GM23248 (cell line): Measurements from ENCODE around the gene LPAR1. TPM values are rescaled to one million over a fixed set of nuclear protein-coding genes. Genes with fewer than 3 reads are reported as not detected.
A peak's percentile ranks its signal among the peaks of the same experiment; 100 is the strongest.

Experiments used
- DNase-seq: peaks from one replicate; pipeline ENCODE4 v3.0.0-alpha.2; 2015
- H2AFZ ChIP-seq: fragments of 200-600 bp; sonication (generic); 2 replicates; pipeline ENCODE4 v1.6.1; 2016; ENCODE audit warnings: antibody characterized with exemption
- H3F3A ChIP-seq: fragments of 200-600 bp; sonication (generic); 2 replicates; pipeline ENCODE4 v1.6.1; 2016; ENCODE audit warnings: mild to moderate bottlenecking, antibody characterized with exemption, mixed run types; ENCODE audit not compliant: insufficient read depth
- H3K27ac ChIP-seq: fragments of 200-600 bp; sonication (generic); 2 replicates; pipeline ENCODE4 v1.5.1; 2016; ENCODE audit warnings: mild to moderate bottlenecking
- H3K27me3 ChIP-seq: fragments of 200-600 bp; sonication (generic); replicated peaks from 2 replicates; pipeline ENCODE4 v1.6.1; 2016; ENCODE audit warnings: mild to moderate bottlenecking; ENCODE audit not compliant: insufficient read depth
- H3K36me3 ChIP-seq: fragments of 200-600 bp; sonication (generic); 2 replicates; pipeline ENCODE4 v1.6.1; 2016; ENCODE audit warnings: low read depth, mild to moderate bottlenecking
- H3K4me1 ChIP-seq: fragments of 200-600 bp; sonication (generic); 2 replicates; pipeline ENCODE4 v1.6.1; 2016; ENCODE audit warnings: mild to moderate bottlenecking; ENCODE audit not compliant: insufficient read depth
- H3K4me2 ChIP-seq: fragments of 200-600 bp; sonication (generic); one replicate; pipeline ENCODE4 v1.6.1; 2016; ENCODE audit warnings: mild to moderate bottlenecking; ENCODE audit not compliant: unreplicated experiment
- H3K4me3 ChIP-seq: fragments of 200-600 bp; sonication (generic); 2 replicates; pipeline ENCODE4 v1.5.1; 2016; ENCODE audit warnings: mild to moderate bottlenecking
- H3K79me2 ChIP-seq: fragments of 200-600 bp; sonication (generic); 2 replicates; pipeline ENCODE4 v1.6.1; 2016; ENCODE audit warnings: mild to moderate bottlenecking; ENCODE audit not compliant: insufficient read depth
- H3K9ac ChIP-seq: fragments of 200-600 bp; sonication (generic); 2 replicates; pipeline ENCODE4 v1.6.1; 2016; ENCODE audit warnings: mild to moderate bottlenecking
- H3K9me2 ChIP-seq: fragments of 200-600 bp; sonication (generic); 2 replicates; pipeline ENCODE4 v1.6.1; 2016; ENCODE audit warnings: mixed run types, mild to moderate bottlenecking, moderate library complexity; ENCODE audit not compliant: insufficient read depth
- H3K9me3 ChIP-seq: fragments of 200-600 bp; sonication (generic); one replicate; pipeline ENCODE4 v1.6.1; 2017; ENCODE audit warnings: low read depth
- H4K20me1 ChIP-seq: fragments of 200-600 bp; sonication (generic); 2 replicates; pipeline ENCODE4 v1.6.0; 2016; ENCODE audit not compliant: insufficient read depth
- EZH2 ChIP-seq: fragments of 200-600 bp; sonication (generic); IDR thresholded peaks from 2 replicates; pipeline ENCODE4 v1.6.1; 2018; ENCODE audit warnings: antibody characterized with exemption, mild to moderate bottlenecking; ENCODE audit not compliant: insufficient read depth, poor library complexity, severe bottlenecking
- EZH2phosphoT487 ChIP-seq: fragments of 200-600 bp; sonication (generic); IDR thresholded peaks from 2 replicates; pipeline ENCODE4 v1.6.1; 2018; ENCODE audit warnings: antibody characterized with exemption, moderate library complexity, mild to moderate bottlenecking, low read depth; ENCODE audit not compliant: insufficient read depth
- WGBS, 2 experiments: methylation state at CpG; one replicate each; pipeline ENCODE4 v1.1.6; 2015 to 2017; ENCODE audit warnings: low lambda C conversion rate in 2 of 2, low coverage in 1 of 2; ENCODE audit errors: missing lambda C conversion rate in 2 of 2; 5-methylcytosine and 5-hydroxymethylcytosine counted together
- in situ Hi-C: fragments of 300-500 bp; cut with MboI; formaldehyde crosslinking; loops from 2 replicates; pipeline ENCODE4 v1.15.0; 2020
- polyA plus RNA-seq: library from polyadenylated mRNA; unstranded; fragments of >200 nt; fragmentation: Nextera tagmentation; extraction: Ambion mirVana; gene quantifications from 2 replicates; pipeline ENCODE4 v1.2.1, GENCODE V29; 2016
- total RNA-seq: library from RNA; depleted of rRNA; stranded (reverse); fragments of >200 nt; shearing (Covaris generic); gene quantifications from 2 replicates; pipeline ENCODE4 v1.2.3, GENCODE V29; 2014

Gene LPAR1
- total and polyA plus RNA-seq, 2 experiments from 2014 or later = 40.1 to 90.8 TPM

DNA sequence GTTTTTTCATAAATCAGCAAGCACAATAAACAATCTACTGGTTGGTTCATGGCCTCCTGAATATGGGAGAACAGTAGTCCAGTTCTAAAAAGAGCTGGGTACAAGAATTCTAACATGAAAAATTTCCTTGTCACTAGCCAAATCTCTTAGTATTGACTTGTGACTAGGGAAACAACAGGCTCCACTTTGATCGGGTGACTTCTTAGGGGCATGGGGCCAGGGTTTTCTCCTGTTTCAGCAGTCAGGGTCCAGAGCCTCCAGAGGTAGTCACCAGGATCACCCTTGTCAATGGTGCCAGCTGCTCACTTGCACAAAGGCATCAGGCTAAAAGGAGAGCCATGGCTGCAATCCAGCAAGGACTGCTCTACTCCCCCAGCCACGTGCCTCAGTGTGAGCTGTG is 38.1 kb downstream of the LPAR1 start:
- Histone ChIP-seq H2AFZ (no peak overlapping the region), H3K27ac (no peak overlapping the region), H3K79me2 (peaks cover 99% of the 10 kb centered on the region), H3K9ac (no peak overlapping the region), H3K4me1 (peaks cover 43% of the 10 kb centered on the region), H3K27me3 (no peaks in the 10 kb centered on the region), H3K4me3 (no peak overlapping the region), H3K4me2 (no peak overlapping the region), H3K9me2 (no peaks in the 10 kb centered on the region), H4K20me1 (no peaks in the 10 kb centered on the region), H3K9me3 (no peaks in the 10 kb centered on the region), H3K36me3 (0 out of 2 replicates have a peak, but pooled peaks cover 7% of the 10 kb centered on the region), H3F3A (peaks cover 23% of the 10 kb centered on the region)
- in situ Hi-C loops = no loop called here
- no peak for TF ChIP-seq EZH2
- TF ChIP-seq EZH2phosphoT487 = no peak
- no peak for DNase-seq
- 54 to 75% methylated on average over 2 of the region's 2 CpGs for WGBS, 2 experiments

GRCh38 chr9:110999379-110999778 is 38.9 kb downstream of the LPAR1 start:
- H3K9me2 ChIP-seq = no peaks in the 10 kb centered on the region
- TF ChIP-seq EZH2phosphoT487 (no peak), EZH2 (no peak)
- H3K9ac ChIP-seq = no peak overlapping the region
- H3K36me3 ChIP-seq = 0 out of 2 replicates have a peak, but pooled peaks cover 4% of the 10 kb centered on the region
- H3K79me2 ChIP-seq = peaks cover 99% of the 10 kb centered on the region
- peaks cover 51% of the 10 kb centered on the region for H3K4me1 ChIP-seq
- in situ Hi-C loops = no loop called here
- H3K27me3 ChIP-seq = no peaks in the 10 kb centered on the region
- H4K20me1 ChIP-seq = no peaks in the 10 kb centered on the region
- no peak for DNase-seq
- no peak overlapping the region for H3K4me2 ChIP-seq
- WGBS, 2 experiments = 64 to 67% methylated on average over 5 of the region's 5 CpGs
- no peak overlapping the region for H2AFZ ChIP-seq
- peaks cover 32% of the 10 kb centered on the region for H3F3A ChIP-seq
- no peak overlapping the region for H3K27ac ChIP-seq
- no peak overlapping the region for H3K4me3 ChIP-seq
- no peaks in the 10 kb centered on the region for H3K9me3 ChIP-seq

DNA sequence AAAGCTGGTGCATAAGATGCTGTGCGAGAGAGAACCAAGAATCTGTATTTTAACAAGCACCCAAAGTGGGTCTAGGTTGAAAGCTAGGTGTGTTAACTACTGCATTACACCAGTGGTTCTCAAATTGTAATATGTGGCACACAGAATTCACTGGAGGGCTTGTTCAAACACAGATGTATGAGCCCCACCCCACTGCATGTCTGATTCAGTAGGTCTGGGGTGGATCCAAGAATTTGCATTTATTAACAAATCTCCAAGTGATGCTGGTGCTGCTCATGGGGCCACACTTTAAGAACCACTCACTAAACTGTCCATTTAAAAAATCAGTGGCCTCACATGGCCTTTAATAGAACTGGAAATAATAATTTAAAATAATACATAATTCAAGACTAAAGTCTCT is 40.4 kb downstream of the LPAR1 start:
- Histone ChIP-seq H3K4me3 (no peak overlapping the region), H4K20me1 (no peaks in the 10 kb centered on the region), H3K27me3 (no peaks in the 10 kb centered on the region), H3K9ac (peak overlapping the region; percentile 13; the same call in 1 of the 2 replicates), H3K4me2 (peak overlapping the region; percentile 37), H3K9me3 (no peaks in the 10 kb centered on the region), H3K36me3 (0 out of 2 replicates have a peak, but pooled peaks cover 4% of the 10 kb centered on the region), H3K4me1 (peaks cover 60% of the 10 kb centered on the region), H3K27ac (peak overlapping the region; percentile 64), H3F3A (peaks cover 45% of the 10 kb centered on the region), H3K79me2 (peaks cover 99% of the 10 kb centered on the region), H2AFZ (no peak overlapping the region), H3K9me2 (no peaks in the 10 kb centered on the region)
- TF ChIP-seq EZH2phosphoT487 (no peak), EZH2 (no peak)
- in situ Hi-C loops = no loop called here
- WGBS, 2 experiments = 56 to 64% methylated on average over 1 of the region's 1 CpG
- DNase-seq = peak; percentile 88

DNA sequence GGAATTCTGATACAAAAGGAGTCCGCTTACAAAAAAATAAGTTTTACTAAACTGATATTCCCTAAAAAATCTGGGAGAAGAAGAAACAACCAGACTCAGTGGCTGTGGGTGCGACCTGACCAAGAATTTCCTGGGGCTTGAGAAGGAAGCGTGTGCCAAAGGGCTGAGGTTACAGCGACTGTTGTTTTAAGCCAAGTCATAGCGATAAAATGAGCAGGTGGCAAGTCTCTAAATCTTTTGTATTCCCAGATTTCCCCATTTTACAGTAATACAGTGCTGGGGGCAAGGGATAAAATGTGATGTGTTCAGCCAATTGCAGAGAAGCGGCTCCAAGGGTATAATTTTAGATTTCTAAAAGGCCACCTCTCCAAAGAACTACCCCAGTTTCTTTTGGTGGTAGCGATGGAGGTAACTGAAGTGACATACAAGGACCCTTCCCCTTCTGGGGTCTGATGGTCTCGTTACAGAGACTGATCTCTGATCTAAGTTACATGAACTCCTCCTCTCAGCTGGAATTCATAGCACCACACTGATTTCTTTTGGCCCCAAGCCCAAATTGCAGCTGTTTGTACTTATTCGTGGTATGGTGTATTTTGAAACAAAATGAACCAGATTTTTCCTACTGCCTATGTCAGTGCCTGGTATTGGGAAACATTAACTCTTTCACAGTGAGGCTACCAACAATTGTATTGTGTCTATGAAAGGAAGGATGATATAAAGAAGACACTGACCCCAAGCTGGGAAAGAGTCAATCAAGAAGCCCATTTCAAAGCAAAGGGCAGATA is 41.6 kb downstream of the LPAR1 start:
- Histone ChIP-seq H3K4me1 (peaks cover 60% of the 10 kb centered on the region), H3K4me2 (peak overlapping the region; percentile 37), H4K20me1 (no peaks in the 10 kb centered on the region), H3F3A (peaks cover 55% of the 10 kb centered on the region), H3K4me3 (no peak overlapping the region), H3K9me2 (no peaks in the 10 kb centered on the region), H3K79me2 (peaks cover 99% of the 10 kb centered on the region), H3K27me3 (no peaks in the 10 kb centered on the region), H3K36me3 (no peaks in the 10 kb centered on the region), H3K27ac (peak overlapping the region; percentile 64), H2AFZ (no peak overlapping the region), H3K9ac (no peak overlapping the region; the same call in 1 of the 2 replicates), H3K9me3 (no peaks in the 10 kb centered on the region)
- WGBS, 2 experiments = 34 to 39% methylated on average over 9 of the region's 9 CpGs
- in situ Hi-C loops = no loop called here
- TF ChIP-seq EZH2 = no peak
- peak; percentile 77 for DNase-seq
